HL-60 (cell line): ENCODE results near the gene LIMS2.

Source experiments
- DNase-seq, 2 experiments: peaks; one replicate each; pipeline ENCODE4 v3.0.0-alpha.2; 2010 to 2020; ENCODE audit warnings: low read depth in 1 of 2, low spot score in 1 of 2
- H3K27ac ChIP-seq: fragments of 250-450 bp; sonication (Bioruptor Pico); replicated peaks from 2 replicates; pipeline ENCODE4 v1.5.1; 2020; ENCODE audit warnings: mild to moderate bottlenecking, moderate library complexity
- H3K27me3 ChIP-seq: fragments of 250-450 bp; sonication (Bioruptor Pico); 2 replicates; pipeline ENCODE4 v1.5.1; 2021; ENCODE audit warnings: mild to moderate bottlenecking, moderate library complexity; ENCODE audit not compliant: insufficient read depth, poor library complexity, severe bottlenecking
- H3K4me3 ChIP-seq: replicated peaks from 2 replicates; pipeline ENCODE4 v1.5.1; 2011; ENCODE audit warnings: mild to moderate bottlenecking, control low read depth, low read length; ENCODE audit not compliant: insufficient read depth
- GABPA ChIP-seq: IDR thresholded peaks from 2 replicates; pipeline ENCODE4 v1.6.1; 2012; ENCODE audit warnings: low read depth
- POLR2AphosphoS5 ChIP-seq: IDR thresholded peaks from 2 replicates; pipeline ENCODE4 v1.6.1; 2012; ENCODE audit warnings: low read depth
- SPI1 ChIP-seq: IDR thresholded peaks from 2 replicates; pipeline ENCODE4 v1.6.1; 2012; ENCODE audit warnings: low read depth, mild to moderate bottlenecking, borderline replicate concordance
- TF ChIP-seq, protein P1 (sequence below): IDR thresholded peaks from one replicate; pipeline ENCODE4 v1.5.1; 2011; ENCODE audit warnings: low read length, control low read depth, inconsistent platforms; ENCODE audit not compliant: insufficient read depth
- TF ChIP-seq, protein P2 (sequence below): IDR thresholded peaks from 2 replicates; pipeline ENCODE4 v1.6.1; 2012; ENCODE audit warnings: low read depth; ENCODE audit not compliant: insufficient replicate concordance

The LIMS2 gene

DNA sequence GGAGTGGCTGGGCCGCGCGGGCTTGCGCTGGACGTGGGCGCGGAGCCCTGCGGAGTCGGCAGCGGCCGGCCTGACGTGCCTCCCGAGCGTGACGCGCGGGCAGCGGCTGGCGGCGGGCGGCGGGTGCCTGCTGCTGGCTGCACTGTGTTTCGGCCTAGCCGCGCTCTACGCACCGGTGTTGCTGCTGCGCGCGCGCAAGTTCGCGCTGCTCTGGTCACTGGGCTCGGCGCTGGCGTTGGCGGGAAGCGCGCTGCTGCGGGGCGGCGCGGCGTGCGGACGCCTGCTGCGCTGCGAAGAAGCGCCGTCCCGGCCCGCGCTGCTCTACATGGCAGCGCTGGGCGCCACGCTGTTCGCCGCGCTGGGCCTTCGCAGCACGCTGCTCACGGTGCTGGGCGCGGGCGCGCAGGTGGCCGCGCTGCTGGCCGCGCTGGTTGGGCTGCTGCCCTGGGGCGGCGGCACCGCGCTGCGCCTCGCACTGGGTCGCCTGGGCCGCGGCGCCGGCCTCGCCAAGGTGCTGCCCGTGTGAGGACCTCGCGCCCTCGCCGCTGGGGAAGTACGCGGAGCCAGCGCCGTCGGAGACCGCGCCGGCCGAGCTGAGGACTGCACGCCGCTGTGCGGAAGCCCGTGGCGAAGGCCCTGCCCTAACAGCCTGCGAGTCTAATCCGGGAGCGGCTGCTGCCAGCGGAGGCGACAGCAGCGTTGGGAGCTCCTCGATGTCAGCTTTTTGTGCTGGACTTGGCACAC, 26.5 kb upstream of the LIMS2 start:
- TF ChIP-seq, protein P1, sequence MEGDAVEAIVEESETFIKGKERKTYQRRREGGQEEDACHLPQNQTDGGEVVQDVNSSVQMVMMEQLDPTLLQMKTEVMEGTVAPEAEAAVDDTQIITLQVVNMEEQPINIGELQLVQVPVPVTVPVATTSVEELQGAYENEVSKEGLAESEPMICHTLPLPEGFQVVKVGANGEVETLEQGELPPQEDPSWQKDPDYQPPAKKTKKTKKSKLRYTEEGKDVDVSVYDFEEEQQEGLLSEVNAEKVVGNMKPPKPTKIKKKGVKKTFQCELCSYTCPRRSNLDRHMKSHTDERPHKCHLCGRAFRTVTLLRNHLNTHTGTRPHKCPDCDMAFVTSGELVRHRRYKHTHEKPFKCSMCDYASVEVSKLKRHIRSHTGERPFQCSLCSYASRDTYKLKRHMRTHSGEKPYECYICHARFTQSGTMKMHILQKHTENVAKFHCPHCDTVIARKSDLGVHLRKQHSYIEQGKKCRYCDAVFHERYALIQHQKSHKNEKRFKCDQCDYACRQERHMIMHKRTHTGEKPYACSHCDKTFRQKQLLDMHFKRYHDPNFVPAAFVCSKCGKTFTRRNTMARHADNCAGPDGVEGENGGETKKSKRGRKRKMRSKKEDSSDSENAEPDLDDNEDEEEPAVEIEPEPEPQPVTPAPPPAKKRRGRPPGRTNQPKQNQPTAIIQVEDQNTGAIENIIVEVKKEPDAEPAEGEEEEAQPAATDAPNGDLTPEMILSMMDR, result no peak
- peak; percentile 84 for TF ChIP-seq POLR2AphosphoS5
- TF ChIP-seq SPI1, result peak; percentile 39; the same call in 1 of the 2 replicates
- Histone ChIP-seq H3K27me3 (no peaks in the 10 kb centered on the region), H3K27ac (peak overlapping the region; percentile 92), H3K4me3 (peak overlapping the region; percentile 34)
- DNase-seq, result peak; percentile 61 to 85

DNA sequence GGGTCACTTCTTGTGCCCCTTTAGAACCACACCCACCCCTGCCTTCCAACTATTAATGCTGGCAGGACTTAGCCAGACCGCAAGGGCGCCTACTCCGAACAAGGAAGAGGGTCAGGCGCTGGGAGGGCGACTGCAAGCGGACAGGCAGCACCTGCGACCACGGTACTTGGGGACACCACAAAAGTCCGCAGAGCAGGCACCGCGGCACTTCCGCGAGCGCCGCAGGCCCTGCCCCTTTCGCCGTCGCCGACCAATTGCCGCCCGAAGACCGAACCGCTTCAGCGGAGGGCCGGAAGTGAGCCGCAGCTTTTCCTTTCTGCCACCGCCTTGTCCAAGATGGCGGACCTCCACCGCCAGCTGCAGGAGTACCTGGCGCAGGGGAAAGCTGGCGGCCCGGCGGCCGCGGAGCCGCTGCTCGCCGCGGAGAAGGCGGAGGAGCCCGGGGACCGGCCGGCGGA, 25.9 kb upstream of the LIMS2 start, which contains the start of gene SFT2D3:
Gene SFT2D3, plus strand, starts transcription at position 305 of the 458 bp plus-strand sequence. Its CDS starts 32 bp downstream, at position 337.
- Histone ChIP-seq H3K4me3 (peak within 1 kb of the TSS; percentile 34), H3K27ac (peak within 1 kb of the TSS; percentile 92), H3K27me3 (no peaks in the 10 kb centered on the region)
- peak; percentile 85 to 95 for DNase-seq
- no peak for TF ChIP-seq SPI1
- TF ChIP-seq GABPA, result peak; percentile 68
- peak; percentile 93 for TF ChIP-seq POLR2AphosphoS5
- TF ChIP-seq, protein P2, sequence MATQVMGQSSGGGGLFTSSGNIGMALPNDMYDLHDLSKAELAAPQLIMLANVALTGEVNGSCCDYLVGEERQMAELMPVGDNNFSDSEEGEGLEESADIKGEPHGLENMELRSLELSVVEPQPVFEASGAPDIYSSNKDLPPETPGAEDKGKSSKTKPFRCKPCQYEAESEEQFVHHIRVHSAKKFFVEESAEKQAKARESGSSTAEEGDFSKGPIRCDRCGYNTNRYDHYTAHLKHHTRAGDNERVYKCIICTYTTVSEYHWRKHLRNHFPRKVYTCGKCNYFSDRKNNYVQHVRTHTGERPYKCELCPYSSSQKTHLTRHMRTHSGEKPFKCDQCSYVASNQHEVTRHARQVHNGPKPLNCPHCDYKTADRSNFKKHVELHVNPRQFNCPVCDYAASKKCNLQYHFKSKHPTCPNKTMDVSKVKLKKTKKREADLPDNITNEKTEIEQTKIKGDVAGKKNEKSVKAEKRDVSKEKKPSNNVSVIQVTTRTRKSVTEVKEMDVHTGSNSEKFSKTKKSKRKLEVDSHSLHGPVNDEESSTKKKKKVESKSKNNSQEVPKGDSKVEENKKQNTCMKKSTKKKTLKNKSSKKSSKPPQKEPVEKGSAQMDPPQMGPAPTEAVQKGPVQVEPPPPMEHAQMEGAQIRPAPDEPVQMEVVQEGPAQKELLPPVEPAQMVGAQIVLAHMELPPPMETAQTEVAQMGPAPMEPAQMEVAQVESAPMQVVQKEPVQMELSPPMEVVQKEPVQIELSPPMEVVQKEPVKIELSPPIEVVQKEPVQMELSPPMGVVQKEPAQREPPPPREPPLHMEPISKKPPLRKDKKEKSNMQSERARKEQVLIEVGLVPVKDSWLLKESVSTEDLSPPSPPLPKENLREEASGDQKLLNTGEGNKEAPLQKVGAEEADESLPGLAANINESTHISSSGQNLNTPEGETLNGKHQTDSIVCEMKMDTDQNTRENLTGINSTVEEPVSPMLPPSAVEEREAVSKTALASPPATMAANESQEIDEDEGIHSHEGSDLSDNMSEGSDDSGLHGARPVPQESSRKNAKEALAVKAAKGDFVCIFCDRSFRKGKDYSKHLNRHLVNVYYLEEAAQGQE, result peak; percentile 71

DNA sequence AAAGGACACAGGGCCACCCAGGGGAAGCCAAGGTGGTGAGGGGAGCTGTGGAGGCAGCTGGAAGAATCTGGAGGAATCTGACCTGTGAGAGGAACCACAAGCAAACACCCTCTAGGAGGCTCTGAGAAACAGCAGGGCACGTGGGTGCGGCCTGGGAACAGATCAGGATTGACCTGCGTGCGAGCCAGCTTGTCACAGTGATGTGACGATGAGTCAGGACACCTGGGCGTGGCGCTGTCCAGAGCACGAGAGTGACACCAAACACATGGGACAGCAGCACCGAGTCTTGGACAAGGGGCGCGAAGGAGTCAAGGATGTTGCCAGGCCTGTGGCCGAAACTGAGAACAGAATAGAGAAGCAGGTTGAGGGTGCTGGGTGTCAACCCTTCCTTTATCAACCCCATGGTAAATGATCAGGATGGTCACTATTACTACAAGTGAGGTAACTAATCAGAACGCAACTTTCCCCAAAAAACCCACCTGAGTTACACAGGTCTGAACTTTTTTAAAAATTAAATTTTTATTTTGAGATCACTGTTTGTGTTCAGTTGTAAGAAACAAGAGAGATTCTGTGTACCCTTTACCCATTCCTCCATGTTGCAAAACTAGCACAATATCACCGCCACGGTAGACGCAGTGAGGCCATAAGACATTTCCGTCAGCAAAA, 25.3 kb upstream of the LIMS2 start:
- Histone ChIP-seq H3K27me3 (no peaks in the 10 kb centered on the region), H3K27ac (peak overlapping the region; percentile 92), H3K4me3 (peak overlapping the region; percentile 34)
- no peak for TF ChIP-seq POLR2AphosphoS5
- TF ChIP-seq, protein P1, result no peak
- TF ChIP-seq GABPA, result no peak
- TF ChIP-seq SPI1, result no peak
- TF ChIP-seq, protein P2, result no peak
- peak; percentile 15 to 61 for DNase-seq
